IMR-90 (cell line): ENCODE results near the gene SECTM1.

Experiments used
- BHLHE40 ChIP-seq: fragments of 150-350 bp; IDR thresholded peaks from 2 replicates; pipeline ENCODE4 v1.6.1; 2016; ENCODE audit warnings: mild to moderate bottlenecking, low read depth, low read length
- CHD1 ChIP-seq: IDR thresholded peaks from 2 replicates; pipeline ENCODE4 v1.6.1; 2012; ENCODE audit warnings: low read depth, low read length, improper control_type of control experiment
- FOS ChIP-seq: fragments of 150-350 bp; IDR thresholded peaks from 2 replicates; pipeline ENCODE4 v1.6.1; 2016; ENCODE audit warnings: low read depth, low read length
- MAFK ChIP-seq: IDR thresholded peaks from 2 replicates; pipeline ENCODE4 v1.6.1; 2012; ENCODE audit warnings: low read depth, low read length, improper control_type of control experiment
- MAZ ChIP-seq: IDR thresholded peaks from 2 replicates; pipeline ENCODE4 v1.6.1; 2012; ENCODE audit warnings: low read depth, mild to moderate bottlenecking, low read length, improper control_type of control experiment, moderate library complexity, borderline replicate concordance
- POLR2A ChIP-seq: IDR thresholded peaks from 2 replicates; pipeline ENCODE4 v1.6.1; 2012; ENCODE audit warnings: mild to moderate bottlenecking, low read depth, low read length
- RAD21 ChIP-seq: IDR thresholded peaks from 2 replicates; pipeline ENCODE4 v1.6.1; 2012; ENCODE audit warnings: low read length, improper control_type of control experiment
- RCOR1 ChIP-seq: IDR thresholded peaks from 2 replicates; pipeline ENCODE4 v1.6.1; 2012; ENCODE audit warnings: mild to moderate bottlenecking, low read length, improper control_type of control experiment; ENCODE audit not compliant: insufficient replicate concordance
- RFX5 ChIP-seq: IDR thresholded peaks from 2 replicates; pipeline ENCODE4 v1.8.0; 2012; ENCODE audit warnings: low read depth, mild to moderate bottlenecking, low read length, moderate library complexity
- TF ChIP-seq, protein P1 (sequence below): conservative IDR thresholded peaks from 2 replicates; pipeline ENCODE4 v1.5.1; 2012; ENCODE audit warnings: mild to moderate bottlenecking, low read depth, low read length, improper control_type of control experiment
- TF ChIP-seq, protein P2 (sequence below): fragments of 150-350 bp; IDR thresholded peaks from 2 replicates; pipeline ENCODE4 v1.6.1; 2017; ENCODE audit warnings: mild to moderate bottlenecking, antibody characterized with exemption, low read length, low read depth
- TF ChIP-seq, protein P3 (sequence below): fragments of 150-350 bp; IDR thresholded peaks from 2 replicates; pipeline ENCODE4 v1.6.1; 2016; ENCODE audit warnings: low read depth, mild to moderate bottlenecking, low read length, moderate library complexity, borderline replicate concordance

DNA sequence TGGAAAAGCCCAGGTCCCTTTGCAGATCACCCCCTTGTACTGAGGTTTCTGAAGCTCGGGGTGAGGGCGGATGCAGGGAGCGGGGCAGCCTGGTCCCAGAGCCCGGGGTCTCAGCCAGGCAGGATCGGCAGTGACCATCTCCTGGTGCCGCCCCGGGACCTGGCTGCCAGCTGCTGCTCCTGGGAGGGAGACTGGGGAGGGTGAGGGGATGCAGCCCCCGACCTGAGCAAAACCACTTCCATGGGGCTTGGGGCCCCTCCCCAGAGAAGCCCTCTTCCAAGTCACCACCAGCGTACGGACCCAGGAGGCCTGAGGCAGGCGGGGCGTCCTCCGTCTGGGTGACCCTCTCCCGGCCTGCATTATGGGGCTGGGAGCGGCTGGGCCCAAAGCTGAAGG lies 31.0 kb downstream of the SECTM1 start:
- TF ChIP-seq, protein P1, sequence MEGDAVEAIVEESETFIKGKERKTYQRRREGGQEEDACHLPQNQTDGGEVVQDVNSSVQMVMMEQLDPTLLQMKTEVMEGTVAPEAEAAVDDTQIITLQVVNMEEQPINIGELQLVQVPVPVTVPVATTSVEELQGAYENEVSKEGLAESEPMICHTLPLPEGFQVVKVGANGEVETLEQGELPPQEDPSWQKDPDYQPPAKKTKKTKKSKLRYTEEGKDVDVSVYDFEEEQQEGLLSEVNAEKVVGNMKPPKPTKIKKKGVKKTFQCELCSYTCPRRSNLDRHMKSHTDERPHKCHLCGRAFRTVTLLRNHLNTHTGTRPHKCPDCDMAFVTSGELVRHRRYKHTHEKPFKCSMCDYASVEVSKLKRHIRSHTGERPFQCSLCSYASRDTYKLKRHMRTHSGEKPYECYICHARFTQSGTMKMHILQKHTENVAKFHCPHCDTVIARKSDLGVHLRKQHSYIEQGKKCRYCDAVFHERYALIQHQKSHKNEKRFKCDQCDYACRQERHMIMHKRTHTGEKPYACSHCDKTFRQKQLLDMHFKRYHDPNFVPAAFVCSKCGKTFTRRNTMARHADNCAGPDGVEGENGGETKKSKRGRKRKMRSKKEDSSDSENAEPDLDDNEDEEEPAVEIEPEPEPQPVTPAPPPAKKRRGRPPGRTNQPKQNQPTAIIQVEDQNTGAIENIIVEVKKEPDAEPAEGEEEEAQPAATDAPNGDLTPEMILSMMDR = no peak
- TF ChIP-seq POLR2A (no peak), RFX5 (no peak), MAFK (no peak), BHLHE40 (no peak), CHD1 (no peak), RCOR1 (no peak), RAD21 (no peak), MAZ (no peak), FOS (no peak)
- TF ChIP-seq, protein P2, sequence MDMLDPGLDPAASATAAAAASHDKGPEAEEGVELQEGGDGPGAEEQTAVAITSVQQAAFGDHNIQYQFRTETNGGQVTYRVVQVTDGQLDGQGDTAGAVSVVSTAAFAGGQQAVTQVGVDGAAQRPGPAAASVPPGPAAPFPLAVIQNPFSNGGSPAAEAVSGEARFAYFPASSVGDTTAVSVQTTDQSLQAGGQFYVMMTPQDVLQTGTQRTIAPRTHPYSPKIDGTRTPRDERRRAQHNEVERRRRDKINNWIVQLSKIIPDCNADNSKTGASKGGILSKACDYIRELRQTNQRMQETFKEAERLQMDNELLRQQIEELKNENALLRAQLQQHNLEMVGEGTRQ = no peak
- TF ChIP-seq, protein P3, sequence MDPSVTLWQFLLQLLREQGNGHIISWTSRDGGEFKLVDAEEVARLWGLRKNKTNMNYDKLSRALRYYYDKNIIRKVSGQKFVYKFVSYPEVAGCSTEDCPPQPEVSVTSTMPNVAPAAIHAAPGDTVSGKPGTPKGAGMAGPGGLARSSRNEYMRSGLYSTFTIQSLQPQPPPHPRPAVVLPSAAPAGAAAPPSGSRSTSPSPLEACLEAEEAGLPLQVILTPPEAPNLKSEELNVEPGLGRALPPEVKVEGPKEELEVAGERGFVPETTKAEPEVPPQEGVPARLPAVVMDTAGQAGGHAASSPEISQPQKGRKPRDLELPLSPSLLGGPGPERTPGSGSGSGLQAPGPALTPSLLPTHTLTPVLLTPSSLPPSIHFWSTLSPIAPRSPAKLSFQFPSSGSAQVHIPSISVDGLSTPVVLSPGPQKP = no peak
